Smooth muscle cell (in vitro differentiated cells): Measurements from ENCODE around the gene NUTM1. TPM values are rescaled to one million over a fixed set of nuclear protein-coding genes. Genes with fewer than 3 reads are reported as not detected.

Experiments used
- DNase-seq: peaks from one replicate; lab custom pipeline; 2025; ENCODE audit not compliant: unreplicated experiment; lab: John Stamatoyannopoulos, UW
- H2AFZ ChIP-seq: fragments of 200-600 bp; sonication (generic); 2 replicates; pipeline ENCODE4 v1.6.0; 2016; ENCODE audit warnings: antibody characterized with exemption, low read depth, mild to moderate bottlenecking
- H3F3A ChIP-seq: fragments of 200-600 bp; sonication (generic); 2 replicates; pipeline ENCODE4 v1.6.0; 2017; ENCODE audit warnings: antibody characterized with exemption, low read depth
- H3K27ac ChIP-seq: fragments of 200-600 bp; sonication (generic); 2 replicates; pipeline ENCODE4 v1.5.1; 2016; ENCODE audit warnings: low read depth, mild to moderate bottlenecking
- H3K27me3 ChIP-seq: fragments of 200-600 bp; sonication (generic); 2 replicates; pipeline ENCODE4 v1.6.1; 2016; ENCODE audit warnings: low read depth, mild to moderate bottlenecking
- H3K36me3 ChIP-seq: fragments of 200-600 bp; sonication (generic); 2 replicates; pipeline ENCODE4 v1.5.1; 2016; ENCODE audit warnings: low read depth
- H3K4me1 ChIP-seq: fragments of 200-600 bp; sonication (generic); 2 replicates; pipeline ENCODE4 v1.5.1; 2016; ENCODE audit warnings: low read depth
- H3K4me2 ChIP-seq: fragments of 200-600 bp; sonication (generic); 2 replicates; pipeline ENCODE4 v1.6.0; 2016; ENCODE audit warnings: mild to moderate bottlenecking
- H3K4me3 ChIP-seq: fragments of 200-600 bp; sonication (generic); 2 replicates; pipeline ENCODE4 v1.5.1; 2016; ENCODE audit warnings: mild to moderate bottlenecking
- H3K79me2 ChIP-seq: fragments of 200-600 bp; sonication (generic); 2 replicates; pipeline ENCODE4 v1.6.0; 2016; ENCODE audit warnings: low read depth, mild to moderate bottlenecking
- H3K9ac ChIP-seq: fragments of 200-600 bp; sonication (generic); 2 replicates; pipeline ENCODE4 v1.6.0; 2016; ENCODE audit warnings: low read depth
- H3K9me3 ChIP-seq: fragments of 200-600 bp; sonication (generic); replicated peaks from 2 replicates; pipeline ENCODE4 v1.5.1; 2016; ENCODE audit warnings: low read depth
- H4K20me1 ChIP-seq: fragments of 200-600 bp; sonication (generic); 2 replicates; pipeline ENCODE4 v1.6.0; 2016; ENCODE audit warnings: low read depth
- WGBS: methylation state at CpG from one replicate; pipeline ENCODE4 v1.1.7; 2016; ENCODE audit warnings: low lambda C conversion rate; 5-methylcytosine and 5-hydroxymethylcytosine counted together
- polyA plus RNA-seq: library from polyadenylated mRNA; unstranded; fragments of >200 nt; fragmentation: Nextera tagmentation; extraction: Ambion mirVana; gene quantifications from 2 replicates; pipeline ENCODE4 v1.2.1, GENCODE V29; 2016
- total RNA-seq: library from RNA; depleted of rRNA; stranded (reverse); fragments of >200 nt; gene quantifications from 2 replicates; pipeline ENCODE4 v1.2.3, GENCODE V29; 2014
- TF ChIP-seq, protein P1 (sequence below): fragments of 200-600 bp; sonication (generic); IDR thresholded peaks from 2 replicates; pipeline ENCODE4 v1.5.1; 2017; ENCODE audit warnings: borderline replicate concordance, mild to moderate bottlenecking, antibody characterized with exemption; ENCODE audit not compliant: insufficient read depth, poor library complexity, severe bottlenecking

NUTM1 gene
- total and polyA plus RNA-seq, 2 experiments from 2014 or later = not detected

- Histone ChIP-seq H3K9me3 (no peaks in the 10 kb centered on the region), H4K20me1 (peaks cover 4% of the 10 kb centered on the region), H3K27ac (peak within 1 kb of the TSS; percentile 53), H3K27me3 (no peaks in the 10 kb centered on the region), H3K9ac (peak within 1 kb of the TSS; percentile 67), H3K36me3 (no peaks in the 10 kb centered on the region), H3K79me2 (no peaks in the 10 kb centered on the region), H3F3A (no peaks in the 10 kb centered on the region), H3K4me2 (peak within 1 kb of the TSS; percentile 84), H3K4me1 (peaks cover 8% of the 10 kb centered on the region), H3K4me3 (peak within 1 kb of the TSS; percentile 82), H2AFZ (peak within 1 kb of the TSS; percentile 97)
- TF ChIP-seq, protein P1, sequence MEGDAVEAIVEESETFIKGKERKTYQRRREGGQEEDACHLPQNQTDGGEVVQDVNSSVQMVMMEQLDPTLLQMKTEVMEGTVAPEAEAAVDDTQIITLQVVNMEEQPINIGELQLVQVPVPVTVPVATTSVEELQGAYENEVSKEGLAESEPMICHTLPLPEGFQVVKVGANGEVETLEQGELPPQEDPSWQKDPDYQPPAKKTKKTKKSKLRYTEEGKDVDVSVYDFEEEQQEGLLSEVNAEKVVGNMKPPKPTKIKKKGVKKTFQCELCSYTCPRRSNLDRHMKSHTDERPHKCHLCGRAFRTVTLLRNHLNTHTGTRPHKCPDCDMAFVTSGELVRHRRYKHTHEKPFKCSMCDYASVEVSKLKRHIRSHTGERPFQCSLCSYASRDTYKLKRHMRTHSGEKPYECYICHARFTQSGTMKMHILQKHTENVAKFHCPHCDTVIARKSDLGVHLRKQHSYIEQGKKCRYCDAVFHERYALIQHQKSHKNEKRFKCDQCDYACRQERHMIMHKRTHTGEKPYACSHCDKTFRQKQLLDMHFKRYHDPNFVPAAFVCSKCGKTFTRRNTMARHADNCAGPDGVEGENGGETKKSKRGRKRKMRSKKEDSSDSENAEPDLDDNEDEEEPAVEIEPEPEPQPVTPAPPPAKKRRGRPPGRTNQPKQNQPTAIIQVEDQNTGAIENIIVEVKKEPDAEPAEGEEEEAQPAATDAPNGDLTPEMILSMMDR = peak; percentile 76
- peak; percentile 57 for DNase-seq
- WGBS = under 1% methylated on average over 72 of the region's 80 CpGs
These were observed 24.3 kb downstream of the NUTM1 start, which contains the start of gene LPCAT4 for GRCh38 chr15:34367101-34368081. Gene LPCAT4, minus strand, starts transcription at chr15:34367196. Its CDS starts 96 bp downstream, at chr15:34367100.

DNA sequence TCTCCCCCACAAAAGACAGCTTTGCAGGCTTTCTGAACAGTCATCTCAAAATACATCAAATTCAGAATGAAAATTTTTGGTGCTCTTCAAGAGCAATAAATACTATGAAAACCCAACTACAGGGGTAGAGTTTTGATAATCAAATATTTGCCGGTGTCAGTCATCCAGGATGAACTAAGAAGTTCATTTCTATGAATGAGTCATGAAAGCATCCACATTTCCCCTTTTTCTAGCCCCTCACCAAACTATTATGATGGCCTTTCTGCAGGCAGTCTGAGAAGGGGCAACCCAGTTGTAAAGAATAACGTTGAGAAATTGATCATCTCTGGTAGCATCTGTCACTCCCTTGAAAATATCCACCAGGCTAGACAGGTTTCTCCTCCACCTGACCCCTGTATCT, 27.0 kb downstream of the NUTM1 start:
- TF ChIP-seq, protein P1 = no peak
- Histone ChIP-seq H3K36me3 (no peaks in the 10 kb centered on the region), H2AFZ (no peak overlapping the region), H3K4me3 (no peak overlapping the region), H3K4me2 (no peak overlapping the region), H3K9ac (no peak overlapping the region), H3K27me3 (no peaks in the 10 kb centered on the region), H3K79me2 (no peaks in the 10 kb centered on the region), H3K4me1 (peaks cover 8% of the 10 kb centered on the region), H3K27ac (no peak overlapping the region), H3K9me3 (no peaks in the 10 kb centered on the region), H4K20me1 (peaks cover 4% of the 10 kb centered on the region), H3F3A (no peaks in the 10 kb centered on the region)
- DNase-seq = no peak
- WGBS = 83% methylated on average over 2 of the region's 2 CpGs

DNA sequence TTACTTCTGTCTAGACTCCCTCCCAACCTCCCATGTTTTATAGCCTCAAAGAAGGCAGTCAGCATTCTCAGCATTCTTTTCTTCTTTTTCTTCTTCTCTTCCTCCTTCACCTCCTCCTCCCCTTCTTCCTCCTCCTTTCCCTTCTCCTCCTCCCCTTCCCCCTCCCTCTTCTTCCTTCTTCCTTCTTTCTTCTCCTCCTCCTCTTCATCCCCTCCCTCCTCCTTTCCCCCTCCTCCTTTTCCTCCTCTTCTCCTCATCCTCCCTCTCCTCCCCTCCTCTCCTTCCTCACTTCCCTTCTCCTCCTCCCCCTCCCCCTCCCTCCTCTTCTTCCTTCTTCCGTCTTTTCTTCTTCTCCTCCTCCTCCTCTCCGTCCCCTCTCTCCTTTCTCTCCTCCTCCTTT, 27.5 kb downstream of the NUTM1 start:
- Histone ChIP-seq H3K9ac (no peak overlapping the region), H2AFZ (no peak overlapping the region), H3K4me2 (no peak overlapping the region), H3K27me3 (no peaks in the 10 kb centered on the region), H3K9me3 (no peaks in the 10 kb centered on the region), H3K36me3 (no peaks in the 10 kb centered on the region), H3K4me3 (no peak overlapping the region), H3K27ac (no peak overlapping the region), H3K4me1 (peaks cover 5% of the 10 kb centered on the region), H4K20me1 (no peaks in the 10 kb centered on the region), H3K79me2 (no peaks in the 10 kb centered on the region), H3F3A (no peaks in the 10 kb centered on the region)
- TF ChIP-seq, protein P1 = no peak
- no peak for DNase-seq
- no CpG with 5 or more reads among the region's 2 CpGs for WGBS
